IMR-90 (cell line): Measurements from ENCODE around the gene VAV1. TPM values are rescaled to one million over a fixed set of nuclear protein-coding genes. Genes with fewer than 3 reads are reported as not detected.
A peak's percentile ranks its signal among the peaks of the same experiment; 100 is the strongest.

ENCODE experiments used
- ATAC-seq: fragments of 200-7000 bp; cut with Tn5 transposase; 2 replicates; pipeline ENCODE4 v1.9.1; 2020; ENCODE audit warnings: low read depth, mild to moderate bottlenecking, moderate library complexity
- BruUV-seq: library from RNA; stranded (reverse); fragments of 400-500 nt; replicated peaks from 2 replicates; lab custom pipeline; 2021; lab: Mats Ljungman, UMichigan
- CTCF ChIA-PET: fragments of 300-600 bp; formaldehyde crosslinking; extraction: SDS; loops from one replicate; lab custom pipeline; 2021; ENCODE audit warnings: antibody characterized with exemption; lab: Yijun Ruan, JAX
- POLR2A ChIA-PET: fragments of 300-600 bp; sonication (Branson Sonifier 250); formaldehyde crosslinking; loops from one replicate; lab custom pipeline; 2022; ENCODE audit warnings: antibody characterized with exemption; ENCODE audit not compliant: unreplicated experiment; lab: Charles Lee
- DNase-seq: peaks from one replicate; pipeline ENCODE4 v3.0.0; 2013
- H2AFZ ChIP-seq: replicated peaks from 2 replicates; pipeline ENCODE3; 2013; ENCODE audit warnings: low read length, mild to moderate bottlenecking; ENCODE audit not compliant: poor library complexity
- H2AK5ac ChIP-seq: 2 replicates; pipeline ENCODE4 v1.6.1; 2013; ENCODE audit warnings: low read depth, low read length, inconsistent platforms
- H2AK9ac ChIP-seq: replicated peaks from 2 replicates; pipeline ENCODE3; 2013; ENCODE audit warnings: mild to moderate bottlenecking, low read depth, low read length, moderate library complexity; ENCODE audit not compliant: poor library complexity
- H2BK120ac ChIP-seq: 2 replicates; pipeline ENCODE4 v1.6.1; 2013; ENCODE audit warnings: low read depth, low read length, inconsistent platforms
- H2BK15ac ChIP-seq: 3 replicates; pipeline ENCODE4 v1.6.1; 2013; ENCODE audit warnings: low read depth, low read length, inconsistent platforms
- H2BK20ac ChIP-seq: 2 replicates; pipeline ENCODE4 v1.6.1; 2013; ENCODE audit warnings: low read depth, mild to moderate bottlenecking, inconsistent platforms, low read length, moderate library complexity
- H2BK5ac ChIP-seq: 2 replicates; pipeline ENCODE4 v1.6.1; 2013; ENCODE audit warnings: mild to moderate bottlenecking, low read depth, low read length, inconsistent platforms; ENCODE audit not compliant: poor library complexity, severe bottlenecking
- H3K14ac ChIP-seq: replicated peaks from 2 replicates; pipeline ENCODE4 v1.6.1; 2013; ENCODE audit warnings: low read depth, low read length, inconsistent platforms
- H3K18ac ChIP-seq: 2 replicates; pipeline ENCODE4 v1.6.1; 2013; ENCODE audit warnings: low read depth, low read length, control low read depth
- H3K23ac ChIP-seq: 2 replicates; pipeline ENCODE4 v1.6.1; 2013; ENCODE audit warnings: low read depth, low read length, inconsistent platforms
- H3K27ac ChIP-seq: 2 replicates; pipeline ENCODE4 v1.5.1; 2013; ENCODE audit warnings: mild to moderate bottlenecking, control low read depth, low read length; ENCODE audit not compliant: insufficient read depth
- H3K27me3 ChIP-seq: 2 replicates; pipeline ENCODE4 v1.6.1; 2013; ENCODE audit warnings: low read length; ENCODE audit not compliant: control insufficient read depth, insufficient read depth
- H3K36me3 ChIP-seq: 2 replicates; pipeline ENCODE4 v1.6.1; 2013; ENCODE audit warnings: low read length, mixed read lengths; ENCODE audit not compliant: control insufficient read depth, insufficient read depth
- H3K4ac ChIP-seq: 2 replicates; pipeline ENCODE4 v1.6.1; 2013; ENCODE audit warnings: low read depth, low read length, inconsistent platforms
- H3K4me1 ChIP-seq: 2 replicates; pipeline ENCODE4 v1.6.1; 2013; ENCODE audit warnings: low read length, mixed read lengths; ENCODE audit not compliant: control insufficient read depth, insufficient read depth
- H3K4me2 ChIP-seq: 2 replicates; pipeline ENCODE4 v1.6.1; 2013; ENCODE audit warnings: low read depth, mild to moderate bottlenecking, control low read depth, low read length, moderate library complexity
- H3K4me3 ChIP-seq: 2 replicates; pipeline ENCODE4 v1.5.1; 2013; ENCODE audit warnings: low read depth, mild to moderate bottlenecking, control low read depth, low read length, moderate library complexity; ENCODE audit not compliant: insufficient read depth
- H3K56ac ChIP-seq: 2 replicates; pipeline ENCODE4 v1.6.1; 2013; ENCODE audit warnings: low read length, inconsistent platforms; ENCODE audit not compliant: insufficient read depth; ENCODE audit errors: extremely low read depth
- H3K79me1 ChIP-seq, 2 experiments: 2 replicates each; pipeline ENCODE4 v1.6.1; 2013; ENCODE audit warnings: low read length in 2 of 2, inconsistent platforms in 1 of 2, low read depth in 1 of 2
- H3K9ac ChIP-seq: 2 replicates; pipeline ENCODE4 v1.6.1; 2013; ENCODE audit warnings: low read depth, low read length, control low read depth
- H3K9me1 ChIP-seq: 2 replicates; pipeline ENCODE4 v1.6.1; 2013; ENCODE audit warnings: low read length, inconsistent platforms; ENCODE audit not compliant: insufficient read depth
- H3K9me3 ChIP-seq: 2 replicates; pipeline ENCODE4 v1.6.1; 2013; ENCODE audit warnings: low read length; ENCODE audit not compliant: control insufficient read depth, insufficient read depth
- H4K20me1 ChIP-seq: 2 replicates; pipeline ENCODE4 v1.6.1; 2013; ENCODE audit warnings: low read length, inconsistent platforms; ENCODE audit not compliant: insufficient read depth
- H4K5ac ChIP-seq: 2 replicates; pipeline ENCODE4 v1.6.1; 2013; ENCODE audit warnings: mild to moderate bottlenecking, low read depth, low read length, control low read depth
- H4K8ac ChIP-seq, 2 experiments: 2 replicates each; pipeline ENCODE4 v1.6.1; 2013; ENCODE audit warnings: low read depth in 2 of 2, low read length in 2 of 2, control low read depth in 1 of 2, inconsistent platforms in 1 of 2
- H4K91ac ChIP-seq: 2 replicates; pipeline ENCODE4 v1.6.1; 2013; ENCODE audit warnings: low read depth, low read length, inconsistent platforms; ENCODE audit not compliant: insufficient read depth
- CEBPB ChIP-seq: IDR thresholded peaks from 2 replicates; pipeline ENCODE4 v1.6.1; 2012; ENCODE audit warnings: low read depth, low read length, improper control_type of control experiment
- CTCF ChIP-seq: conservative IDR thresholded peaks from 2 replicates; pipeline ENCODE4 v1.5.1; 2012; ENCODE audit warnings: mild to moderate bottlenecking, low read depth, low read length, improper control_type of control experiment
- MAZ ChIP-seq: IDR thresholded peaks from 2 replicates; pipeline ENCODE4 v1.6.1; 2012; ENCODE audit warnings: low read depth, mild to moderate bottlenecking, low read length, improper control_type of control experiment, moderate library complexity, borderline replicate concordance
- MXI1 ChIP-seq: IDR thresholded peaks from 2 replicates; pipeline ENCODE4 v1.6.1; 2012; ENCODE audit warnings: low read depth, mild to moderate bottlenecking, low read length, moderate library complexity, borderline replicate concordance
- NFE2L2 ChIP-seq: fragments of 150-350 bp; IDR thresholded peaks from 2 replicates; pipeline ENCODE4 v1.6.1; 2016; ENCODE audit warnings: low read depth, mild to moderate bottlenecking, low read length
- POLR2A ChIP-seq: IDR thresholded peaks from 2 replicates; pipeline ENCODE4 v1.6.1; 2012; ENCODE audit warnings: mild to moderate bottlenecking, low read depth, low read length
- RAD21 ChIP-seq: IDR thresholded peaks from 2 replicates; pipeline ENCODE4 v1.6.1; 2012; ENCODE audit warnings: low read length, improper control_type of control experiment
- RCOR1 ChIP-seq: IDR thresholded peaks from 2 replicates; pipeline ENCODE4 v1.6.1; 2012; ENCODE audit warnings: mild to moderate bottlenecking, low read length, improper control_type of control experiment; ENCODE audit not compliant: insufficient replicate concordance
- SMC3 ChIP-seq: fragments of 150-350 bp; IDR thresholded peaks from 2 replicates; pipeline ENCODE4 v1.6.1; 2016; ENCODE audit warnings: low read depth, mild to moderate bottlenecking, antibody characterized with exemption, low read length, moderate library complexity
- WGBS, 2 experiments: methylation state at CpG; one replicate each; pipeline versions ENCODE4 v1.1.5 to v1.1.7; 2013; ENCODE audit warnings: missing lambda C conversion rate in 2 of 2; ENCODE audit not compliant: insufficient read length in 1 of 2; ENCODE audit errors: extremely low coverage in 2 of 2; 5-methylcytosine and 5-hydroxymethylcytosine counted together
- dilution Hi-C: fragments of 300-500 bp; cut with HindIII; formaldehyde crosslinking; loops from one replicate; pipeline ENCODE4 v1.14.3; 2018; ENCODE audit warnings: low sequenced_read_pairs; ENCODE audit not compliant: unreplicated experiment
- in situ Hi-C: fragments of 300-500 bp; cut with MboI; formaldehyde crosslinking; loops from 3 replicates; pipeline ENCODE4 v1.14.3; 2019; ENCODE audit warnings: low sequenced_read_pairs, inconsistent platforms, mixed read lengths
- intact Hi-C: fragments of 100-400 bp; cut with micrococcal nuclease; formaldehyde crosslinking; loops from 2 replicates; pipeline ENCODE4 v1.10.0; 2022
- polyA plus RNA-seq, 3 experiments: library from polyadenylated mRNA; depleted of rRNA; stranded (reverse); fragments of >200 nt; gene quantifications; 2 replicates each; pipeline ENCODE4 v1.2.3, GENCODE V29; 2012; ENCODE audit warnings: low replicate concordance in 1 of 3
- total RNA-seq: library from RNA; depleted of rRNA; stranded (reverse); fragments of >200 nt; gene quantifications from 2 replicates; pipeline ENCODE4 v1.2.3, GENCODE V29; 2012

The VAV1 gene
- total and polyA plus RNA-seq, 2 of the 4 experiments (the other 2 are of a cell fraction): not detected

GRCh38 chr19:6856749-6857372 lies 84.4 kb downstream of the VAV1 start:
- no TSS peak for BruUV-seq

More at GRCh38 chr19:6856749-6857372, 84.4 kb downstream of the VAV1 start:
- dilution Hi-C loops: no loop called here
- Histone ChIP-seq H3K9me3 (no peaks in the 10 kb centered on the region), H4K91ac (no peak overlapping the region), H3K4me1 (no peaks in the 10 kb centered on the region), H2AK5ac (no peak overlapping the region), H2BK20ac (no peak overlapping the region), H3K27me3 (no peaks in the 10 kb centered on the region), H4K5ac (no peak overlapping the region), H4K8ac (no peak overlapping the region), H3K9me1 (no peaks in the 10 kb centered on the region), H4K20me1 (no peaks in the 10 kb centered on the region), H2BK120ac (no peak overlapping the region), H3K23ac (no peak overlapping the region), H3K56ac (no peak overlapping the region), H3K79me1 (no peaks in the 10 kb centered on the region), H3K27ac (no peak overlapping the region), H3K18ac (no peak overlapping the region), H2AK9ac (no peak overlapping the region), H3K9ac (no peak overlapping the region), H2BK5ac (no peak overlapping the region), H3K4me3 (no peak overlapping the region), H3K4me2 (no peak overlapping the region), H3K14ac (no peak overlapping the region), H2BK15ac (no peak overlapping the region), H3K36me3 (no peaks in the 10 kb centered on the region), H2AFZ (peak overlapping the region; percentile 43), H3K4ac (no peak overlapping the region)
- CTCF ChIA-PET: no interaction called here
- DNase-seq (no peak), ATAC-seq (no peak)
- in situ Hi-C loops: loop anchor here (25.0 kb wide), 1 partner anchor 720 kb away; the partner anchor contains the start of gene ACSBG2
- intact Hi-C loops: no loop called here
- POLR2A ChIA-PET: interaction anchor here (0.6 kb wide), 1 partner anchor 205 kb away, joined by 4 read pairs; no protein-coding TSS in a partner anchor
- TF ChIP-seq MXI1 (no peak), CEBPB (no peak), MAZ (no peak), RAD21 (no peak), POLR2A (no peak), RCOR1 (no peak), SMC3 (no peak), CTCF (no peak), NFE2L2 (no peak)
- WGBS, 2 experiments: 0% methylated on average over 1 of the region's 14 CpGs; no CpG with 5 or more reads in 1 of the 2 experiments
